HCT116 (cell line): ENCODE data around the gene CGNL1. TPM values are rescaled to one million over a fixed set of nuclear protein-coding genes. Genes with fewer than 3 reads are reported as not detected.

Experiments
- ATAC-seq: fragments of 200-7000 bp; cut with Tn5 transposase; 2 replicates; pipeline ENCODE4 v1.9.1; 2020; ENCODE audit warnings: mild to moderate bottlenecking, moderate library complexity
- BruUV-seq: library from RNA; stranded (reverse); fragments of 400-500 nt; replicated peaks from 2 replicates; lab custom pipeline; 2021; lab: Mats Ljungman, UMichigan
- CTCF ChIA-PET: fragments of 300-600 bp; sonication (Branson Sonifier 250); formaldehyde crosslinking; loops from one replicate; lab custom pipeline; 2021; ENCODE audit warnings: antibody characterized with exemption; lab: Charles Lee
- POLR2A ChIA-PET: fragments of 300-600, 350-600 bp; sonication (Branson Sonifier 250); formaldehyde crosslinking; loops from one replicate; lab custom pipeline; 2021; ENCODE audit warnings: antibody characterized with exemption; lab: Charles Lee
- RAD21 ChIA-PET, 2 experiments: fragments of 300-600 bp; sonication (Branson Sonifier 250); formaldehyde crosslinking; loops; one replicate each; lab custom pipeline; 2023; ENCODE audit warnings: low total read pairs in 2 of 2; ENCODE audit not compliant: uncharacterized antibody in 2 of 2, unreplicated experiment in 2 of 2, low non-redundant PET in 1 of 2; lab: Charles Lee
- DNase-seq: peaks from one replicate; pipeline ENCODE4 v3.0.0-alpha.2; 2010; ENCODE audit warnings: low read depth, low spot score
- H2AFZ ChIP-seq: fragments of 200-600 bp; shearing (Covaris generic), sonication (generic); 2 replicates; pipeline ENCODE4 v1.6.1; 2017; ENCODE audit warnings: low read depth, mixed run types, mixed read lengths, antibody characterized with exemption, low read length; ENCODE audit not compliant: poor library complexity, severe bottlenecking
- H3K27ac ChIP-seq: 2 replicates; pipeline ENCODE4 v1.5.1; 2012; ENCODE audit warnings: low read depth, low read length
- H3K27me3 ChIP-seq: fragments of 200-600 bp; sonication (generic); 2 replicates; pipeline ENCODE4 v1.6.1; 2016; ENCODE audit warnings: mixed run types, low read length, mixed read lengths; ENCODE audit not compliant: insufficient read depth
- H3K36me3 ChIP-seq, 2 experiments: fragments of 200-500 bp in 1 of 2; fragments of 200-600 bp in 1 of 2; sonication (Bioruptor generic) in 1 of 2; sonication (generic) in 1 of 2; 2 replicates each; pipeline versions ENCODE4 v1.5.1 to v1.6.1; 2014 to 2016; ENCODE audit warnings: low read length in 2 of 2, inconsistent platforms in 1 of 2, mixed read lengths in 1 of 2, mixed run types in 1 of 2; ENCODE audit not compliant: insufficient read depth in 2 of 2, control insufficient read depth in 1 of 2
- H3K4me1 ChIP-seq, 2 experiments: fragments of 200-600 bp in 1 of 2; sonication (generic) in 1 of 2; 2 replicates each; pipeline versions ENCODE4 v1.5.1 to v1.6.1; 2012 to 2017; ENCODE audit warnings: low read length in 2 of 2, inconsistent platforms in 1 of 2, mild to moderate bottlenecking in 1 of 2, mixed read lengths in 1 of 2, mixed run types in 1 of 2, moderate library complexity in 1 of 2; ENCODE audit not compliant: insufficient read depth in 2 of 2, control insufficient read depth in 1 of 2
- H3K4me2 ChIP-seq: fragments of 200-600 bp; sonication (generic); 2 replicates; pipeline ENCODE4 v1.6.1; 2017; ENCODE audit warnings: mixed run types, low read length, mixed read lengths
- H3K4me3 ChIP-seq, 2 experiments: fragments of 200-600 bp in 1 of 2; sonication (generic) in 1 of 2; replicated peaks in 1 of 2; 2 replicates each; pipeline ENCODE4 v1.5.1; 2011 to 2016; ENCODE audit warnings: low read length in 2 of 2, control low read depth in 1 of 2, low read depth in 1 of 2, mild to moderate bottlenecking in 1 of 2, mixed read lengths in 1 of 2, mixed run types in 1 of 2
- H3K79me2 ChIP-seq: fragments of 200-600 bp; sonication (generic); 2 replicates; pipeline ENCODE4 v1.6.1; 2017; ENCODE audit warnings: mild to moderate bottlenecking, mixed run types, low read length, moderate library complexity, mixed read lengths; ENCODE audit not compliant: insufficient read depth
- H3K9ac ChIP-seq: fragments of 200-600 bp; sonication (generic); 2 replicates; pipeline ENCODE4 v1.6.1; 2016; ENCODE audit warnings: low read length, mixed read lengths
- H3K9me2 ChIP-seq: fragments of 200-600 bp; sonication (generic), shearing (Covaris generic); 2 replicates; pipeline ENCODE4 v1.6.1; 2017; ENCODE audit warnings: mixed run types, mild to moderate bottlenecking, moderate library complexity; ENCODE audit not compliant: insufficient read depth
- H3K9me3 ChIP-seq, 2 experiments: fragments of 200-500 bp in 1 of 2; fragments of 200-600 bp in 1 of 2; sonication (Bioruptor generic) in 1 of 2; sonication (generic) in 1 of 2; 2 replicates each; pipeline ENCODE4 v1.6.1; 2014 to 2017; ENCODE audit warnings: low read length in 2 of 2, mixed read lengths in 2 of 2, inconsistent platforms in 1 of 2, low read depth in 1 of 2, mild to moderate bottlenecking in 1 of 2, mixed run types in 1 of 2, moderate library complexity in 1 of 2; ENCODE audit not compliant: control insufficient read depth in 1 of 2, insufficient read depth in 1 of 2
- H4K20me1 ChIP-seq: fragments of 200-600 bp; sonication (generic), shearing (Covaris generic); 2 replicates; pipeline ENCODE4 v1.6.1; 2017; ENCODE audit warnings: mixed run types, mild to moderate bottlenecking, moderate library complexity; ENCODE audit not compliant: insufficient read depth
- CEBPB ChIP-seq: IDR thresholded peaks from 2 replicates; pipeline ENCODE4 v1.6.1; 2012; ENCODE audit warnings: low read depth
- CTCF ChIP-seq, 3 experiments: fragments of 200-600 bp in 1 of 3; sonication (generic) in 1 of 3; IDR thresholded peaks in 2 of 3; conservative IDR thresholded peaks in 1 of 3; 2 replicates each; pipeline ENCODE4 v1.5.1; 2012 to 2017; ENCODE audit warnings: low read depth in 2 of 3, low read length in 2 of 3, antibody characterized with exemption in 1 of 3, borderline replicate concordance in 1 of 3, control low read depth in 1 of 3, mild to moderate bottlenecking in 1 of 3, mixed read lengths in 1 of 3, mixed run types in 1 of 3, moderate library complexity in 1 of 3; ENCODE audit not compliant: insufficient read depth in 1 of 3
- ELF1 ChIP-seq: IDR thresholded peaks from 2 replicates; pipeline ENCODE4 v1.6.1; 2012; ENCODE audit warnings: low read depth, borderline replicate concordance
- FOSL1 ChIP-seq: IDR thresholded peaks from 2 replicates; pipeline ENCODE4 v1.6.1; 2012; ENCODE audit warnings: low read depth
- RAD21 ChIP-seq: IDR thresholded peaks from 2 replicates; pipeline ENCODE4 v1.6.1; 2012; ENCODE audit warnings: low read depth, mild to moderate bottlenecking
- SIN3A ChIP-seq: IDR thresholded peaks from 2 replicates; pipeline ENCODE4 v1.6.1; 2012; ENCODE audit warnings: low read depth
- YY1 ChIP-seq: IDR thresholded peaks from 2 replicates; pipeline ENCODE4 v1.6.1; 2011; ENCODE audit warnings: low read length, low read depth, moderate library complexity, mild to moderate bottlenecking; ENCODE audit not compliant: insufficient replicate concordance; ENCODE audit errors: extremely low read depth
- ZFX ChIP-seq: fragments of 450-650 bp; IDR thresholded peaks from 2 replicates; pipeline ENCODE4 v1.6.1; 2017
- intact Hi-C: fragments of 100-400 bp; cut with micrococcal nuclease; formaldehyde crosslinking; loops from 2 replicates; pipeline ENCODE4 v1.10.0; 2022
- total RNA-seq: library from RNA; stranded (reverse); gene quantifications from one replicate; pipeline ENCODE4 v1.2.1, GENCODE V29; 2021; ENCODE audit not compliant: unreplicated experiment

Gene CGNL1
- total RNA-seq, 1 experiment from 2014 or later: 2.2 TPM

GRCh38 chr15:57481038-57481705 is 104.9 kb downstream of the CGNL1 start:
- ATAC-seq: no peak
- Histone ChIP-seq H3K9me2 (no peaks in the 10 kb centered on the region), H2AFZ (no peak overlapping the region), H3K36me3 (no peaks in the 10 kb centered on the region), H3K9me3 (no peaks in the 10 kb centered on the region)
- CTCF ChIA-PET: no interaction called here
- TF ChIP-seq RAD21 (no peak), CEBPB (no peak), FOSL1 (no peak), YY1 (no peak), SIN3A (no peak), CTCF (IDR thresholded peaks at IDR 0.05 in 2 of 3, conservative IDR thresholded peaks at IDR 0.05 in 1 of 3; ENCODE audit: borderline replicate concordance in 1 of 3, insufficient read depth in 1 of 3, low read depth in 2 of 3, low read length in 2 of 3) (no peak), ZFX (no peak), ELF1 (no peak)
- TF ChIP-seq, all 23 proteins: peak for 0
- no peak overlapping the region for H3K9ac ChIP-seq
- peaks cover 7 to 13% of the 10 kb centered on the region in 2 experiments for H3K4me1 ChIP-seq
- ChIA-PET RAD21 (no interaction called here), POLR2A (interaction anchor here (1.2 kb wide), 1 partner anchor 19 kb away, joined by 4 read pairs; no protein-coding TSS in a partner anchor)
- no peak overlapping the region for H3K4me2 ChIP-seq
- intact Hi-C loops: no loop called here
- no TSS peak for BruUV-seq
- H3K4me3 ChIP-seq: no peak overlapping the region
- no peak overlapping the region for H3K27ac ChIP-seq
- no peak for DNase-seq
- H3K27me3 ChIP-seq: no peaks in the 10 kb centered on the region
- H4K20me1 ChIP-seq: no peaks in the 10 kb centered on the region
- no peaks in the 10 kb centered on the region for H3K79me2 ChIP-seq
